Measurements from ENCODE around the gene CCDC170.
A peak's percentile ranks its signal among the peaks of the same experiment; 100 is the strongest.

The CCDC170 gene

DNA sequence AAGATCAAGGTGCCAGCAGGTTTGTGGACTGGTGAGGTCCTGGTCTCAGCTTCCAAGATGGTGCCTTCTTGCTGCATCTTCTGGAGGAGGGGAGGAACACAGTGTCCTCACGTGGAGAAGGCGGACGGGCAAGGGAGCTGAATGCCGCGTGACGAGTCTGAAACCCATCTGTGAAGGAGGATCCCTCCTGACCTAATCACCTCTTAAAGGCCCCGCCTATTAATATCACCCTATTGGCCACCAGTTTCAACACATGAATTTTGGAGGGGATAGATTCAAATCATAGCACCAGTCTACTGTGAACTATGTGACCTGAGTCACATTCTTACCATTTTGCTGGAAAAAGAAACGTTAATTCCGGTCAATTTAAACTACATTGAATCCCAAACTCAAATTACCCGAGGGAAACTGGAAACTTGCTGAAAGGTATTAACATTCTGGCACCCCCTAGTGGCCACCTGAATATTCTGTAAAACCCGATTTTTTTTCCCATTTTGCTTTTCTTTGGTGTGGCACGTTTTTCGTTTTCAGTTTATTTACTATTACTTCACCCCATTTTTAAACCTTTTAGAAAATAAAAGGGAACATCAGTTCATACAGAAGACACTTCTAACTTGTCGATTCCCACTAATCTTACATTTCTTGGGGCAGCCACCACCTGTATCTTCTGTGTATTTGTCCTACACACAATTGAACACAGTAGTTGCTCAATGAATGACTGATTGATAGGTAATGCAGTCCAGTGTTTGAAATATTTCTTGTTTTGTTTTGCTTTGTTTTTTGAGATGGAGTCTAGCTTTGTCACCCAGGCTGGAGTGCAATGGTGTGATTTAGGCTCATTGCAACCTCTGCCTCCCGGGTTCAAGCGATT lies 17.9 kb upstream of the CCDC170 start:
- peak in 1 of 2 experiments; percentile 39 for DNase-seq (ENCODE audit: low read depth in 1 of 2, low spot score in 1 of 2)
- TF ChIP-seq POLR2AphosphoS5 (IDR thresholded peaks at IDR 0.05; ENCODE audit: low read depth) (no peak), CTCF (IDR thresholded peaks at IDR 0.05; ENCODE audit: insufficient read depth, low read length) (peak; percentile 44)
- Histone ChIP-seq H3K27me3 (ENCODE audit: insufficient read depth, poor library complexity, severe bottlenecking) (no peaks in the 10 kb centered on the region), H3K27ac (replicated peaks) (no peak overlapping the region), H3K4me3 (replicated peaks; ENCODE audit: insufficient read depth, low read length) (no peak overlapping the region)

DNA sequence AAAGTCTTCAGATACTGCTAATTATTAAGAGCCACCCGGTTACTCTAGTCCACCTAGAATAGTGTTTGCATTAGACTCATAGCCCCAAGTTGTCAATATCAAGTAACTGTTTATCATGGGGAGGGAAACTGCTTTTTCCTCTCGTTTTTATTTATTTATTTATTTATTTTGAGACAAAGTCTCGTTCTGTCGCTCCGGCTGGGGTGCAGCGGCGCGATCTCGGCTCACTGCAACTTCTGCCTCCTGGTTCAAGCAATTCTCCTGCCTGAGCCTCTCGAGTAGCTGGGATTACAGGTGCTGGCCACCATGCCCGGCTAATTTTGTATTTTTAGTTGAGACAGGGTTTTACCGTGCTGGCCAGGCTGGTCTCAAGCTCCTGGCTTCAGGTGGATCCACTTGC lies 16.1 kb upstream of the CCDC170 start:
- TF ChIP-seq CTCF (IDR thresholded peaks at IDR 0.05; ENCODE audit: insufficient read depth, low read length) (no peak), GABPA (IDR thresholded peaks at IDR 0.05; ENCODE audit: low read depth) (no peak), SPI1 (IDR thresholded peaks at IDR 0.05; ENCODE audit: borderline replicate concordance, low read depth) (no peak), POLR2AphosphoS5 (IDR thresholded peaks at IDR 0.05; ENCODE audit: low read depth) (no peak)
- DNase-seq (ENCODE audit: low read depth in 1 of 2, low spot score in 1 of 2) = no peak
- Histone ChIP-seq H3K27ac (replicated peaks) (no peak overlapping the region), H3K27me3 (ENCODE audit: insufficient read depth, poor library complexity, severe bottlenecking) (no peaks in the 10 kb centered on the region), H3K4me3 (replicated peaks; ENCODE audit: insufficient read depth, low read length) (no peak overlapping the region)

DNA sequence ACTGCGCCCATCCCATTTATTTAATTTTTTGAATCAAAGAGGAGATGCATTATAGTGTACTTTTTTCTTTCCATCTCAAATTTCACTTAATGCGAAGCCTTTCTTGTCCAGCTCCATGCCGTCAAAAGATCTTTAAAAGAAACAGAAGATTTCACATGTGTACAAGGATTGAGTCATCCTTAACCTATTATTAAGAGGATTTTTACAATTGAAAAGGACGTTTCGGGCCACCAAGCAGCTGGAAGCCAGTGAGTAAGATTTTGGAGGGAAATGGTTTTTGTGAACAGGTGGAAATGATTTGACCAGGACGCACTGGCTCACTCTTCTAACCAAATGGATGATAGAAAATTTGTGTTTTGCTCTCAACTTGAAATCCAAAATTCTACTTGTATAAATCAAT lies 15.1 kb upstream of the CCDC170 start:
- Histone ChIP-seq H3K27me3 (ENCODE audit: insufficient read depth, poor library complexity, severe bottlenecking) (no peaks in the 10 kb centered on the region), H3K27ac (replicated peaks) (no peak overlapping the region), H3K4me3 (replicated peaks; ENCODE audit: insufficient read depth, low read length) (no peak overlapping the region)
- TF ChIP-seq, protein P1, sequence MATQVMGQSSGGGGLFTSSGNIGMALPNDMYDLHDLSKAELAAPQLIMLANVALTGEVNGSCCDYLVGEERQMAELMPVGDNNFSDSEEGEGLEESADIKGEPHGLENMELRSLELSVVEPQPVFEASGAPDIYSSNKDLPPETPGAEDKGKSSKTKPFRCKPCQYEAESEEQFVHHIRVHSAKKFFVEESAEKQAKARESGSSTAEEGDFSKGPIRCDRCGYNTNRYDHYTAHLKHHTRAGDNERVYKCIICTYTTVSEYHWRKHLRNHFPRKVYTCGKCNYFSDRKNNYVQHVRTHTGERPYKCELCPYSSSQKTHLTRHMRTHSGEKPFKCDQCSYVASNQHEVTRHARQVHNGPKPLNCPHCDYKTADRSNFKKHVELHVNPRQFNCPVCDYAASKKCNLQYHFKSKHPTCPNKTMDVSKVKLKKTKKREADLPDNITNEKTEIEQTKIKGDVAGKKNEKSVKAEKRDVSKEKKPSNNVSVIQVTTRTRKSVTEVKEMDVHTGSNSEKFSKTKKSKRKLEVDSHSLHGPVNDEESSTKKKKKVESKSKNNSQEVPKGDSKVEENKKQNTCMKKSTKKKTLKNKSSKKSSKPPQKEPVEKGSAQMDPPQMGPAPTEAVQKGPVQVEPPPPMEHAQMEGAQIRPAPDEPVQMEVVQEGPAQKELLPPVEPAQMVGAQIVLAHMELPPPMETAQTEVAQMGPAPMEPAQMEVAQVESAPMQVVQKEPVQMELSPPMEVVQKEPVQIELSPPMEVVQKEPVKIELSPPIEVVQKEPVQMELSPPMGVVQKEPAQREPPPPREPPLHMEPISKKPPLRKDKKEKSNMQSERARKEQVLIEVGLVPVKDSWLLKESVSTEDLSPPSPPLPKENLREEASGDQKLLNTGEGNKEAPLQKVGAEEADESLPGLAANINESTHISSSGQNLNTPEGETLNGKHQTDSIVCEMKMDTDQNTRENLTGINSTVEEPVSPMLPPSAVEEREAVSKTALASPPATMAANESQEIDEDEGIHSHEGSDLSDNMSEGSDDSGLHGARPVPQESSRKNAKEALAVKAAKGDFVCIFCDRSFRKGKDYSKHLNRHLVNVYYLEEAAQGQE (IDR thresholded peaks at IDR 0.05; ENCODE audit: insufficient replicate concordance, low read depth) = no peak
- no peak for TF ChIP-seq CTCF (IDR thresholded peaks at IDR 0.05; ENCODE audit: insufficient read depth, low read length)
- TF ChIP-seq GABPA (IDR thresholded peaks at IDR 0.05; ENCODE audit: low read depth) = no peak
- no peak for TF ChIP-seq POLR2AphosphoS5 (IDR thresholded peaks at IDR 0.05; ENCODE audit: low read depth)
- no peak for TF ChIP-seq SPI1 (IDR thresholded peaks at IDR 0.05; ENCODE audit: borderline replicate concordance, low read depth)
- DNase-seq (ENCODE audit: low read depth in 1 of 2, low spot score in 1 of 2) = no peak

GRCh38 chr6:151481786-151482185 lies 12.0 kb upstream of the CCDC170 start:
- no peaks in the 10 kb centered on the region for H3K27me3 ChIP-seq (ENCODE audit: insufficient read depth, poor library complexity, severe bottlenecking)
- TF ChIP-seq POLR2AphosphoS5 (IDR thresholded peaks at IDR 0.05; ENCODE audit: low read depth) = no peak
- no peak for TF ChIP-seq SPI1 (IDR thresholded peaks at IDR 0.05; ENCODE audit: borderline replicate concordance, low read depth)
- no peak overlapping the region for H3K4me3 ChIP-seq (replicated peaks; ENCODE audit: insufficient read depth, low read length)
- H3K27ac ChIP-seq (replicated peaks) = peak overlapping the region; percentile 28
- DNase-seq (ENCODE audit: low read depth in 1 of 2, low spot score in 1 of 2) = peak in 1 of 2 experiments; percentile 31

- H3K27ac ChIP-seq (replicated peaks) = peak overlapping the region; percentile 74
- TF ChIP-seq GABPA (IDR thresholded peaks at IDR 0.05; ENCODE audit: low read depth) = no peak
- no peak for TF ChIP-seq SPI1 (IDR thresholded peaks at IDR 0.05; ENCODE audit: borderline replicate concordance, low read depth)
- no peak for TF ChIP-seq POLR2AphosphoS5 (IDR thresholded peaks at IDR 0.05; ENCODE audit: low read depth)
- TF ChIP-seq, protein P1 (IDR thresholded peaks at IDR 0.05; ENCODE audit: insufficient replicate concordance, low read depth) = no peak
- TF ChIP-seq CTCF (IDR thresholded peaks at IDR 0.05; ENCODE audit: insufficient read depth, low read length) = no peak
- H3K27me3 ChIP-seq (ENCODE audit: insufficient read depth, poor library complexity, severe bottlenecking) = no peaks in the 10 kb centered on the region
- peak in 1 of 2 experiments; percentile 14 for DNase-seq (ENCODE audit: low read depth in 1 of 2, low spot score in 1 of 2)
- H3K4me3 ChIP-seq (replicated peaks; ENCODE audit: insufficient read depth, low read length) = no peak overlapping the region
These were observed 11.5 kb upstream of the CCDC170 start for GRCh38 chr6:151482290-151482689.

All from HL-60 (cell line).